Endometrium (tissue), 2 donors: ENCODE results near the gene OR52E6.

Experiments used
- FAIRE-seq: peaks from 2 replicates; lab custom pipeline; 2012; peaks lifted over from hg19 to GRCh38; lab: Jason Lieb, UNC
- donor health status: control.
- donor health status: control.

The OR52E6 gene

GRCh38 chr11:5796541-5796940 lies 45.2 kb downstream of the OR52E6 start:
- FAIRE-seq: no peak

GRCh38 chr11:5791165-5791564 lies 50.5 kb downstream of the OR52E6 start, which contains the start of gene OR52N1:
Gene OR52N1, minus strand, starts transcription at chr11:5791265. Its CDS starts 2,449 bp downstream, at chr11:5788816.
- FAIRE-seq: no peak
